ENCODE measurements around the gene PIKFYVE. TPM values are rescaled to one million over a fixed set of nuclear protein-coding genes. Genes with fewer than 3 reads are reported as not detected.

The PIKFYVE gene, protein sequence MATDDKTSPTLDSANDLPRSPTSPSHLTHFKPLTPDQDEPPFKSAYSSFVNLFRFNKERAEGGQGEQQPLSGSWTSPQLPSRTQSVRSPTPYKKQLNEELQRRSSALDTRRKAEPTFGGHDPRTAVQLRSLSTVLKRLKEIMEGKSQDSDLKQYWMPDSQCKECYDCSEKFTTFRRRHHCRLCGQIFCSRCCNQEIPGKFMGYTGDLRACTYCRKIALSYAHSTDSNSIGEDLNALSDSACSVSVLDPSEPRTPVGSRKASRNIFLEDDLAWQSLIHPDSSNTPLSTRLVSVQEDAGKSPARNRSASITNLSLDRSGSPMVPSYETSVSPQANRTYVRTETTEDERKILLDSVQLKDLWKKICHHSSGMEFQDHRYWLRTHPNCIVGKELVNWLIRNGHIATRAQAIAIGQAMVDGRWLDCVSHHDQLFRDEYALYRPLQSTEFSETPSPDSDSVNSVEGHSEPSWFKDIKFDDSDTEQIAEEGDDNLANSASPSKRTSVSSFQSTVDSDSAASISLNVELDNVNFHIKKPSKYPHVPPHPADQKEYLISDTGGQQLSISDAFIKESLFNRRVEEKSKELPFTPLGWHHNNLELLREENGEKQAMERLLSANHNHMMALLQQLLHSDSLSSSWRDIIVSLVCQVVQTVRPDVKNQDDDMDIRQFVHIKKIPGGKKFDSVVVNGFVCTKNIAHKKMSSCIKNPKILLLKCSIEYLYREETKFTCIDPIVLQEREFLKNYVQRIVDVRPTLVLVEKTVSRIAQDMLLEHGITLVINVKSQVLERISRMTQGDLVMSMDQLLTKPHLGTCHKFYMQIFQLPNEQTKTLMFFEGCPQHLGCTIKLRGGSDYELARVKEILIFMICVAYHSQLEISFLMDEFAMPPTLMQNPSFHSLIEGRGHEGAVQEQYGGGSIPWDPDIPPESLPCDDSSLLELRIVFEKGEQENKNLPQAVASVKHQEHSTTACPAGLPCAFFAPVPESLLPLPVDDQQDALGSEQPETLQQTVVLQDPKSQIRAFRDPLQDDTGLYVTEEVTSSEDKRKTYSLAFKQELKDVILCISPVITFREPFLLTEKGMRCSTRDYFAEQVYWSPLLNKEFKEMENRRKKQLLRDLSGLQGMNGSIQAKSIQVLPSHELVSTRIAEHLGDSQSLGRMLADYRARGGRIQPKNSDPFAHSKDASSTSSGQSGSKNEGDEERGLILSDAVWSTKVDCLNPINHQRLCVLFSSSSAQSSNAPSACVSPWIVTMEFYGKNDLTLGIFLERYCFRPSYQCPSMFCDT (N-terminal part only)
- total RNA-seq, result 35.5 and 41.3 TPM in 2 replicates

DNA sequence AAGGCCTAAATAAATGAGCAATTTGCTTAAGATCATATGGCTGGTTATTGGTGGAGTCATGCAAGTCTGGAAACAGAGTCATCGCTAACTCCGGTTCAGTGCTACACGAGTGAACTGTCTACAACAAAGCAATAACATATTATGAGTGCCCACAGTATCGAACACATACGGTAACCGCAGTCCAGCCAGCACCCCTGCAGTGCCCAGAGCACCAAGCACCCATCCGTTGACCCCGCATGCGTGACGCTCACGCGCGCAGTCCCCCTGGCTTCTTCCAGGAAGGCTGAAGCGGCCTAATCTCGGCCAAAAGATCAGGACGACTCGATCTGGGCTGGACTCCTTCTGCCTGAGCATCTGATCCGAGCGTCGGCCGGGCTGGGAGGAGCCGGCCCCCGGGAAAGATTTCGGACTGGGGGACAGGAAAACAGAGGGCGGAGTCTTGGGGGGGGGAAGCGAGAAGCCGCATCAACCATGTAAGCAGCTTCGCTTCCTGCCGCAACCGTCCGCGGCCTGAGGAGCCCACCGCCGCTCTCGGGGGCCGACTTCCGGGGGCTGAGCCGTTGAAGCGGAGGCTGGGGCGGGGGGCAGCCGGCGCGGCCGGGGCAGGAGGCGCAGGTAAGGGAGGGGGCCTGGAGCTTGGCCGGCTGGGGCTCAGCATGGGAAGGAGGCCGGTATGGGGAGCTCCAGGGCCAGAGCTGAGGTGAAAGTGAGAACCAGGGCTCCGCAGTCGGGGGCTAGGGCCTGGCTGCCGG lies at the start of gene PIKFYVE:
TSS of gene PIKFYVE (plus strand) at position 455 of the 752 bp plus-strand sequence. CDS start 5,265 bp downstream, outside the sequence.

DNA sequence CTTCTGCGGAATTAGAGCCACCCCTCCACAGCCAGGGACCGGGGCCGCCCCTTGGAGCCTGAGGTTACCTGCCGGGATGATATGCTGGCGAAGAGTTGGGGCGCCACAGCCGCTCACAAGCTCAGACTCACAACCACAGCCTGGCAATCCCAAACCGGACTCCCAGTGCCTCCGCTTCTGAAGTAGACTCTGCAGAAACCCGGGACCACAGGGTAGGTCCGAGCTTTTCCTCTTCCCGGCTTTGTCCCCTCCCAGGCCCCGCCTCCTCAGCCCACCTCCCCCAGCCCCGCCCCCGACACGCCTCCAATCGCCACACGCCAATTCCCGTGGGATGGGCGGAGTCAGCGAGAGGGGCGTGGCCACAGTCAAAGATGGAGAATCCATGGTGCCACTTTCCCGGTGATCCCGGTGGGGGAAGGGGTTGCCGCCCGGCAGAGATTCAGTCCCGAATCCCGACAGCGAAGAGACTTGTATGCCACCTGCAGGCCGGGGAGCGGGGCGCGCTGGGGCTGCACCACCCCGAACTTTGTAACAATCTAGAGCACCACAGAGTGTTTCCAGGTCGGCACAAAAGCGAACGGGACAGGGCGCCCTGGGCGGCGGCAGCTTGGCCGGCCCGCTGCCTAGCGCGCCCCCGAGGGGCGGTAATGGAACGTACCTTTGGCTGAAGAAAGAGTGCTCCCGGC lies 11.0 kb upstream of the PIKFYVE start, which contains the start of gene IDH1:
TSS of gene IDH1 (minus strand) at position 201 of the 686 bp plus-strand sequence. CDS start 3,520 bp downstream, outside the sequence.

DNA sequence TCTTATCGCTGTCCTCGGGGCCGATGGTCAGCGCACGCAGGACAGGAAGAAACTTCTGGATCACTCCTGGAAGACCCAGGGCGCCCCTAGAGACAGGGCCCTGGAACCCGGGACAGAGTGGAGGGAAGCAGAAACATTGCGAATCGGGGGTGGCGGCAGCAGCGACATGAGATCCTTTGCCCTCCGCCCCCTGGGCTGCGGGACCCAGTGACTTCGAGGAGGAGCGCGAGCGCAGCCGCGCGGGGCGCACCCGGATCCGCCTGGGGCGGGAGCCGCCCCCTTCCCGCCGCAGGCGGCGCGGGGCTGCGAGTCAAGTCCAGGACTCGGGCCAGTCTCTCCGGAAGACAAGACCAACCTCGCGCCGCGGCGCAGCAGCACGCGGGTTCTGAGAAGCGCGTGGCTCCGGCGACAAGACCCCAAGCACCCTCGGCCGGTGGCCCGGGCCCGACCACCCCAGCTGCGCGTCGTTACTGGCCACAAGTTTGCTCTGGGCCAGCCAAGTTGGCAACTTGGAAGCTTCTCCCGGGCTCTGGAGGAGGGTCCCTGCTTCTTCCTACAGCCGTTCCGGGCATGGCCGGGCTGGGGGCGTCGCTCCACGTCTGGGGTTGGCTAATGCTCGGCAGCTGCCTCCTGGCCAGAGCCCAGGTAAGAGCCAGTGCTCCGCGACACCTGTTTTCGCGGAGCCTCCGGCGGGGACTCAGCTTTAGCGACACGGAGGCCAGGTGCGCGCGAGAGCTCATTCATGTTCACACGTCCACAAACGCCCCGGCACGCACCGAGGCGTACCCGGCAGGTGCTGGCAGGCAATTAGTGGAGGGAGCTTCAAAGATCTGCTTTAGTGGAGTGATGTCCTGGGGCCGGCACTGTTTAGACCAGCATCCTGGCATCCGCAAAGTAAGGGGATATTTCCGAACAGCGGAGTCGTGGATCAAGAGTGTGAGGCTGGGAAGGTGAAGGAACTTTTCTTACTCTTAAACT lies 140.7 kb downstream of the PIKFYVE start, which contains the start of gene PTH2R:
TSS of gene PTH2R (plus strand) at position 319 of the 978 bp plus-strand sequence. CDS start at position 571, 252 bp downstream.

Other genes with a start within 250 kb of the PIKFYVE start
- gene PLEKHM3, start 240.7 kb upstream of the PIKFYVE start, total RNA-seq, result 14.9 and 16.7 TPM in 2 replicates
- gene CRYGD, start 141.7 kb upstream of the PIKFYVE start, total RNA-seq, result not detected in 2 replicates
- not detected in 2 replicates for gene CRYGC, start 136.4 kb upstream of the PIKFYVE start, total RNA-seq
- gene CRYGB, start 120.1 kb upstream of the PIKFYVE start, total RNA-seq, result not detected in 2 replicates
- gene CRYGA, start 102.7 kb upstream of the PIKFYVE start, total RNA-seq, result not detected in 2 replicates
- gene C2orf80, start 76.2 kb upstream of the PIKFYVE start, total RNA-seq, result not detected in 2 replicates
- 146 and 218 TPM in 2 replicates for gene IDH1, start 11.2 kb upstream of the PIKFYVE start, total RNA-seq
- gene PTH2R, start 140.5 kb downstream of the PIKFYVE start, total RNA-seq, result under 0.01 TPM in 1 of 2 replicates, not detected in the other

All from aortic smooth muscle cell (primary cell).